ENCODE results near the gene ZNF786. TPM values are rescaled to one million over a fixed set of nuclear protein-coding genes. Genes with fewer than 3 reads are reported as not detected.

Gene ZNF786
- total RNA-seq, 4 donors from 2014 or later: 6.1 to 8.6 (median 7.0) TPM

DNA sequence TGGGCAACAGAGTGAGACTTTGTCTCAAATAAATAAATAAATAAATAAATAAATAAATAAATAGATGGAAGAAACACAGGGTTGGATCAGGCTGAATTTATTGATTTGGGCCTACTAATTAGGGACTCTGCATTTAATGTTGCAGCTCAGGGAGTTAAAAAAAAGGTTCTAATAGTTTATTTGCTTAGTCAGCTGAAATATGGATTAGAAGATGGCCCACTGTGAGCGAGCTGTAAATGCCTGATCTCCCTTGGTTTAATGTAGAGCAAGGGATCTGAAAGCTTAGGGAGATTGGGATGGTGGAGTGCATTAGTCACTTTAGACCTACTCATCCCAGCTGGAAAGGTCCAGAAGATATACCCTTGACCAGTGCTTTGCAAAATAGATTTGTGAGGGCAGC is 37.1 kb downstream of the ZNF786 start:
- no peak for ATAC-seq
- Histone ChIP-seq H3K27me3 (no peaks in the 10 kb centered on the region), H3K4me3 (no peak overlapping the region), H3K4me1 (no peaks in the 10 kb centered on the region), H3K9me3 (no peaks in the 10 kb centered on the region), H3K36me3 (no peaks in the 10 kb centered on the region), H3K27ac (no peak overlapping the region)
- WGBS, 2 donors (ENCODE audit: low coverage in 1 of 2): 85 to 100% methylated on average over 1 of the region's 1 CpG
- TF ChIP-seq EP300 (IDR thresholded peaks at IDR 0.05): no peak
- no peak for TF ChIP-seq POLR2A (IDR thresholded peaks at IDR 0.05)
- no peak for TF ChIP-seq POLR2AphosphoS5 (IDR thresholded peaks at IDR 0.05)
- TF ChIP-seq, protein P1, sequence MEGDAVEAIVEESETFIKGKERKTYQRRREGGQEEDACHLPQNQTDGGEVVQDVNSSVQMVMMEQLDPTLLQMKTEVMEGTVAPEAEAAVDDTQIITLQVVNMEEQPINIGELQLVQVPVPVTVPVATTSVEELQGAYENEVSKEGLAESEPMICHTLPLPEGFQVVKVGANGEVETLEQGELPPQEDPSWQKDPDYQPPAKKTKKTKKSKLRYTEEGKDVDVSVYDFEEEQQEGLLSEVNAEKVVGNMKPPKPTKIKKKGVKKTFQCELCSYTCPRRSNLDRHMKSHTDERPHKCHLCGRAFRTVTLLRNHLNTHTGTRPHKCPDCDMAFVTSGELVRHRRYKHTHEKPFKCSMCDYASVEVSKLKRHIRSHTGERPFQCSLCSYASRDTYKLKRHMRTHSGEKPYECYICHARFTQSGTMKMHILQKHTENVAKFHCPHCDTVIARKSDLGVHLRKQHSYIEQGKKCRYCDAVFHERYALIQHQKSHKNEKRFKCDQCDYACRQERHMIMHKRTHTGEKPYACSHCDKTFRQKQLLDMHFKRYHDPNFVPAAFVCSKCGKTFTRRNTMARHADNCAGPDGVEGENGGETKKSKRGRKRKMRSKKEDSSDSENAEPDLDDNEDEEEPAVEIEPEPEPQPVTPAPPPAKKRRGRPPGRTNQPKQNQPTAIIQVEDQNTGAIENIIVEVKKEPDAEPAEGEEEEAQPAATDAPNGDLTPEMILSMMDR (IDR thresholded peaks at IDR 0.05): no peak

DNA sequence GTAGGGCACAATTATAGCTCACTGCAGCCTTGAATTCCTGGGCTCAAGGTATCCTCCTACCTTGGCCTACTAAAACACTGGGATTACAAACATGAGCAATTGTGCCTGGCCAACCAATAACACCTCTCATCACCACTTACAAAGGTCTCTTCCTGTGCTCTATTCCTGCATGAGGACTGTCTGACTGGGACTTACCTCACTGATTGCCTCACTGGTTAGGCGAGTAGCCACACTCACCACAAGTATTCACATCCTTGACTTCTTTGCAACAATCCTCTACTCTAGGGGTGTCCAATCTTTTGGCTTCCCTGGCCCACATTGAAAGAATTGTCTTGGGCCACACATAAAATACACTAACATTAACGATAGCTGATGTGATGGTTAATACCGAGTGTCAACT is 39.6 kb downstream of the ZNF786 start:
- H3K4me3 ChIP-seq: no peak overlapping the region
- no peaks in the 10 kb centered on the region for H3K36me3 ChIP-seq
- 94 to 95% methylated on average over 2 to 3 of the region's 3 CpGs for WGBS, 2 donors (ENCODE audit: low coverage in 1 of 2)
- no peaks in the 10 kb centered on the region for H3K27me3 ChIP-seq
- no peaks in the 10 kb centered on the region for H3K4me1 ChIP-seq
- TF ChIP-seq POLR2A (IDR thresholded peaks at IDR 0.05) (no peak), EP300 (IDR thresholded peaks at IDR 0.05) (no peak), POLR2AphosphoS5 (IDR thresholded peaks at IDR 0.05) (no peak)
- TF ChIP-seq, protein P1 (IDR thresholded peaks at IDR 0.05): no peak
- H3K27ac ChIP-seq: no peak overlapping the region
- no peaks in the 10 kb centered on the region for H3K9me3 ChIP-seq
- ATAC-seq: no peak

DNA sequence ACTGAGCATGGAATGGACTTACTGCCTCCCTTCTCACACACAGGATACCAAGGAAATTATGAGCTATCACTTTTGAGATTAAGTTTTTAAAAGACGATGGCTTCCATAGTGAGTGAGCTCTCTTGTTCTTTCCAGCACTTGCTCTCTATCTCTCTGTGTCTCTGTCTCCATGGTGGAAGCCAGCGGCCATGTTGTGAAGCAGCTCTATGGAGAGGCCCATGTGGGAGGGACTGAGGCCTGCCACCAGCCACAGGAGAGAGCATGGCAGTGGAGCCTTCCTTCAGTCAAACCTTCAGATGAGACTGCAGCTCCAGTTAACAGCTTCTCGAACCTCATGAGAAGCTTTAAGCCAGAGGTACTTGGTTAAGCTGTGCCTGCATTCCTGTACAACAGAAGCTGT is 41.7 kb downstream of the ZNF786 start:
- Histone ChIP-seq H3K27ac (no peak overlapping the region), H3K9me3 (no peaks in the 10 kb centered on the region), H3K4me3 (no peak overlapping the region), H3K27me3 (no peaks in the 10 kb centered on the region), H3K36me3 (no peaks in the 10 kb centered on the region), H3K4me1 (no peaks in the 10 kb centered on the region)
- 100% methylated on average over 1 of the region's 3 CpGs for WGBS, 2 donors (ENCODE audit: low coverage in 1 of 2)
- ATAC-seq: no peak
- no peak for TF ChIP-seq POLR2AphosphoS5 (IDR thresholded peaks at IDR 0.05)
- no peak for TF ChIP-seq EP300 (IDR thresholded peaks at IDR 0.05)
- no peak for TF ChIP-seq POLR2A (IDR thresholded peaks at IDR 0.05)
- TF ChIP-seq, protein P1 (IDR thresholded peaks at IDR 0.05): no peak

DNA sequence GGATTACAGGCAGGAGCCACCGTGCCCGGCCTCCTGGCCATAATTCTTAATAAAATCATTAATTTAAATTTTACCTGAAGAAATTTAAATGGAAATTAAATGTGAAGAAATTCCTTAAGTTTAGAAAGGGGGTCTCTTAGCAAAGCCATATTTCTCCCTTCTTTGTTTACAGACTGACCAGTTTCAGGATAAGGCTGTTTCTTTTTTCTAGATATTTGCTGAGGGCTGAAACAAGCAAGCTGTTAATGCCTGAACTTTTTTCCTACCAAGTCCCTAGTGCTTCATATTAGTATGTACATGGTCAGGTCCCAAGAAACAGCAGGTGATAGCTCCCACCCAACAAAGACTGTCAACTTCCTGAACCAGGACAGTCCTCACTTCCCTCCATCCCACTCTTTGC is 44.1 kb downstream of the ZNF786 start:
- WGBS, 2 donors (ENCODE audit: low coverage in 1 of 2): 43 to 73% methylated on average over 1 to 2 of the region's 2 CpGs

DNA sequence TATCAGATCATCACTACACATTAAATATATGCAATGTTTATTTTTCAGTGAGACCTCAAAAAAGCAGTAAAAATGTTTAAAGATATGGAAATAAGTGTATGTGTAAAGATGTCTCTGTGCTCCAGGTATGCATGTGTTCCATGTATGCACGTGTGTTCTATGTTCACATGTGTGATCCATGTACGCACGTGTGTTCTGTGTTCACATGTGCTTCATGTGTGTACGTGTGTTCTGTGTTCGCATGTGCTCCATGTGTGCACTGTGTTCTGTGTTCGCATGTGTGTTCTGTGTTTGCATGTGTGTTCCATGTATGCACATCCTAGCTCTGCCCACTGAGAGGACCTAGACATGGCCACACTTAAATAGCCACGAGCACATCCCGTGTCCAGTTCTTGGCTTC is 46.6 kb downstream of the ZNF786 start:
- no peak overlapping the region for H3K4me3 ChIP-seq
- ATAC-seq: no peak
- H3K27me3 ChIP-seq: no peaks in the 10 kb centered on the region
- H3K4me1 ChIP-seq: no peaks in the 10 kb centered on the region
- no peaks in the 10 kb centered on the region for H3K36me3 ChIP-seq
- TF ChIP-seq, protein P1 (IDR thresholded peaks at IDR 0.05): no peak
- no peak for TF ChIP-seq POLR2AphosphoS5 (IDR thresholded peaks at IDR 0.05)
- TF ChIP-seq POLR2A (IDR thresholded peaks at IDR 0.05): no peak
- no peak for TF ChIP-seq EP300 (IDR thresholded peaks at IDR 0.05)
- 84% methylated on average over 6 to 8 of the region's 8 CpGs for WGBS, 2 donors (ENCODE audit: low coverage in 1 of 2)
- no peak overlapping the region for H3K27ac ChIP-seq
- H3K9me3 ChIP-seq: no peaks in the 10 kb centered on the region

More for the DNA sequence above, 44.1 kb downstream of the ZNF786 start:
- Histone ChIP-seq H3K9me3 (no peaks in the 10 kb centered on the region), H3K36me3 (no peaks in the 10 kb centered on the region), H3K4me1 (no peaks in the 10 kb centered on the region), H3K4me3 (no peak overlapping the region), H3K27me3 (no peaks in the 10 kb centered on the region), H3K27ac (no peak overlapping the region)
- TF ChIP-seq POLR2AphosphoS5 (IDR thresholded peaks at IDR 0.05): no peak
- no peak for TF ChIP-seq POLR2A (IDR thresholded peaks at IDR 0.05)
- TF ChIP-seq, protein P1 (IDR thresholded peaks at IDR 0.05): no peak
- no peak for TF ChIP-seq EP300 (IDR thresholded peaks at IDR 0.05)
- no peak for ATAC-seq
